Measurements from ENCODE around the gene RABAC1.
A peak's percentile ranks its signal among the peaks of the same experiment; 100 is the strongest.

The RABAC1 gene

GRCh38 chr19:41930322-41930722, 28.8 kb downstream of the RABAC1 start:
- Histone ChIP-seq H3K4me3 (ENCODE audit: low read length) (peak overlapping the region; percentile 91), H3K27me3 (ENCODE audit: control insufficient read depth, low read length) (no peaks in the 10 kb centered on the region)
- TF ChIP-seq CTCF (IDR thresholded peaks at IDR 0.05; ENCODE audit: low read depth, low read length, poor library complexity, severe bottlenecking) (no peak), EZH2phosphoT487 (IDR thresholded peaks at IDR 0.05; ENCODE audit: borderline replicate concordance, low read length) (no peak)

GRCh38 chr19:41929536-41930071, 29.5 kb downstream of the RABAC1 start:
- Histone ChIP-seq H3K27me3 (ENCODE audit: control insufficient read depth, low read length) (no peaks in the 10 kb centered on the region), H3K9me3 (ENCODE audit: control insufficient read depth, insufficient read depth, low read length) (no peaks in the 10 kb centered on the region), H3K79me2 (ENCODE audit: control insufficient read depth, low read length) (peaks cover 36% of the 10 kb centered on the region), H3K4me2 (ENCODE audit: low read length) (peak overlapping the region; percentile 89), H4K20me1 (ENCODE audit: control insufficient read depth, insufficient read depth, low read depth, low read length) (no peaks in the 10 kb centered on the region), H3K4me1 (ENCODE audit: control insufficient read depth, low read length) (peaks cover 67% of the 10 kb centered on the region), H3K4me3 (ENCODE audit: low read length) (peak overlapping the region; percentile 91), H3K27ac (ENCODE audit: low read depth, low read length) (peak overlapping the region; percentile 76), H3K36me3 (ENCODE audit: control insufficient read depth, low read length) (peaks cover 42% of the 10 kb centered on the region), H3F3A (ENCODE audit: control insufficient read depth, insufficient read depth) (peaks cover 34% of the 10 kb centered on the region), H3K9me2 (replicated peaks; ENCODE audit: control insufficient read depth, low read length) (no peaks in the 10 kb centered on the region)
- no peak for TF ChIP-seq EZH2phosphoT487 (IDR thresholded peaks at IDR 0.05; ENCODE audit: borderline replicate concordance, low read length)
- no peak for TF ChIP-seq CTCF (IDR thresholded peaks at IDR 0.05; ENCODE audit: low read depth, low read length, poor library complexity, severe bottlenecking)

More at GRCh38 chr19:41930322-41930722, 28.8 kb downstream of the RABAC1 start:
- Histone ChIP-seq H3F3A (ENCODE audit: control insufficient read depth, insufficient read depth) (peaks cover 34% of the 10 kb centered on the region), H4K20me1 (ENCODE audit: control insufficient read depth, insufficient read depth, low read depth, low read length) (no peaks in the 10 kb centered on the region), H3K4me2 (ENCODE audit: low read length) (peak overlapping the region; percentile 89), H3K4me1 (ENCODE audit: control insufficient read depth, low read length) (peaks cover 74% of the 10 kb centered on the region), H3K36me3 (ENCODE audit: control insufficient read depth, low read length) (peaks cover 35% of the 10 kb centered on the region), H3K79me2 (ENCODE audit: control insufficient read depth, low read length) (peaks cover 36% of the 10 kb centered on the region), H3K27ac (ENCODE audit: low read depth, low read length) (peak overlapping the region; percentile 76), H3K9me2 (replicated peaks; ENCODE audit: control insufficient read depth, low read length) (no peaks in the 10 kb centered on the region), H3K9me3 (ENCODE audit: control insufficient read depth, insufficient read depth, low read length) (no peaks in the 10 kb centered on the region)

GRCh38 chr19:41928754-41929535, 30.2 kb downstream of the RABAC1 start:
- H4K20me1 ChIP-seq (ENCODE audit: control insufficient read depth, insufficient read depth, low read depth, low read length) = no peaks in the 10 kb centered on the region
- H3K9me2 ChIP-seq (replicated peaks; ENCODE audit: control insufficient read depth, low read length) = no peaks in the 10 kb centered on the region
- no peaks in the 10 kb centered on the region for H3K9me3 ChIP-seq (ENCODE audit: control insufficient read depth, insufficient read depth, low read length)
- TF ChIP-seq CTCF (IDR thresholded peaks at IDR 0.05; ENCODE audit: low read depth, low read length, poor library complexity, severe bottlenecking) (no peak), EZH2phosphoT487 (IDR thresholded peaks at IDR 0.05; ENCODE audit: borderline replicate concordance, low read length) (no peak)
- H3K4me1 ChIP-seq (ENCODE audit: control insufficient read depth, low read length) = peaks cover 66% of the 10 kb centered on the region
- H3F3A ChIP-seq (ENCODE audit: control insufficient read depth, insufficient read depth) = peaks cover 29% of the 10 kb centered on the region
- H3K4me3 ChIP-seq (ENCODE audit: low read length) = peak overlapping the region; percentile 91
- peaks cover 47% of the 10 kb centered on the region for H3K36me3 ChIP-seq (ENCODE audit: control insufficient read depth, low read length)
- no peaks in the 10 kb centered on the region for H3K27me3 ChIP-seq (ENCODE audit: control insufficient read depth, low read length)
- peaks cover 36% of the 10 kb centered on the region for H3K79me2 ChIP-seq (ENCODE audit: control insufficient read depth, low read length)
- peak overlapping the region; percentile 89 for H3K4me2 ChIP-seq (ENCODE audit: low read length)
- peak overlapping the region; percentile 76 for H3K27ac ChIP-seq (ENCODE audit: low read depth, low read length)

Data from DOHH2 (cell line).